Activated effector memory CD4-positive, alpha-beta T cell treated with Interleukin-2 at 50 U/mL for 16 hours (primary cell): ENCODE measurements around the gene MIER2.
"Not testable (repeated sequence)": the region's sequence is repeated elsewhere in the genome, so short reads cannot be mapped to it uniquely, and the experiment has no call there.

Experiments
- DNase-seq: peaks from one replicate; pipeline ENCODE4 v3.0.0-alpha.2; 2020

The MIER2 gene

GRCh38 chr19:281156-281853 is 63.3 kb downstream of the MIER2 start:
- DNase-seq = no peak

- no peak for DNase-seq
Observed at GRCh38 chr19:280541-281009, 64.0 kb downstream of the MIER2 start.

- DNase-seq = no peak
Observed at GRCh38 chr19:279656-280055, 64.9 kb downstream of the MIER2 start.

- DNase-seq = no peak
Observed at GRCh38 chr19:279231-279630, 65.4 kb downstream of the MIER2 start.

- DNase-seq = no peak
Observed at GRCh38 chr19:277581-278165, 66.9 kb downstream of the MIER2 start.

GRCh38 chr19:277131-277530 is 67.5 kb downstream of the MIER2 start:
- no peak for DNase-seq

GRCh38 chr19:275958-276646 is 68.5 kb downstream of the MIER2 start:
- DNase-seq = no peak

GRCh38 chr19:275000-275399 is 69.6 kb downstream of the MIER2 start:
- DNase-seq = no peak

- no peak for DNase-seq
Observed at GRCh38 chr19:273393-273792, 71.2 kb downstream of the MIER2 start.

GRCh38 chr19:271856-272255 is 72.7 kb downstream of the MIER2 start:
- no peak for DNase-seq

- not testable (repeated sequence) for DNase-seq
Observed at GRCh38 chr19:270766-271318, 73.8 kb downstream of the MIER2 start.

- DNase-seq = no peak
Observed at GRCh38 chr19:269241-269640, 75.4 kb downstream of the MIER2 start.

GRCh38 chr19:262125-262524 is 82.5 kb downstream of the MIER2 start:
- DNase-seq = no peak

GRCh38 chr19:256804-257203 is 87.8 kb downstream of the MIER2 start:
- not testable (repeated sequence) for DNase-seq
